Mesendoderm (in vitro differentiated cells): ENCODE results near the gene PABPC3.

ENCODE experiments used
- DNase-seq: peaks from one replicate; pipeline ENCODE4 v3.0.0; 2013
- H2AK5ac ChIP-seq: 2 replicates; pipeline ENCODE4 v1.6.1; 2013; ENCODE audit warnings: low read length, inconsistent platforms
- H2BK120ac ChIP-seq: 2 replicates; pipeline ENCODE4 v1.6.1; 2013; ENCODE audit warnings: low read depth, mild to moderate bottlenecking, low read length, moderate library complexity, mixed read lengths
- H2BK15ac ChIP-seq: replicated peaks from 2 replicates; pipeline ENCODE4 v1.6.1; 2013; ENCODE audit warnings: low read depth, mild to moderate bottlenecking, moderate library complexity
- H2BK5ac ChIP-seq: 2 replicates; pipeline ENCODE4 v1.6.1; 2013; ENCODE audit warnings: low read length, inconsistent platforms
- H3K18ac ChIP-seq: 2 replicates; pipeline ENCODE4 v1.6.1; 2013; ENCODE audit warnings: mild to moderate bottlenecking, low read length, mixed read lengths
- H3K23ac ChIP-seq: one replicate; pipeline ENCODE4 v1.6.1; 2013; ENCODE audit warnings: low read length
- H3K27ac ChIP-seq: 2 replicates; pipeline ENCODE4 v1.5.1; 2013; ENCODE audit warnings: low read depth, mild to moderate bottlenecking, inconsistent platforms, low read length, moderate library complexity
- H3K27me3 ChIP-seq: 2 replicates; pipeline ENCODE4 v1.6.1; 2013; ENCODE audit warnings: low read length, control low read depth, mild to moderate bottlenecking, inconsistent platforms; ENCODE audit not compliant: insufficient read depth, poor library complexity
- H3K36me3 ChIP-seq: 2 replicates; pipeline ENCODE4 v1.6.1; 2013; ENCODE audit warnings: low read length, inconsistent platforms; ENCODE audit not compliant: control insufficient read depth, insufficient read depth
- H3K4ac ChIP-seq: one replicate; pipeline ENCODE4 v1.6.1; 2013; ENCODE audit warnings: low read depth, mild to moderate bottlenecking, low read length, moderate library complexity
- H3K4me1 ChIP-seq: 2 replicates; pipeline ENCODE4 v1.6.1; 2013; ENCODE audit warnings: low read depth, low read length, inconsistent platforms; ENCODE audit not compliant: control insufficient read depth
- H3K4me2 ChIP-seq: 2 replicates; pipeline ENCODE4 v1.6.1; 2013; ENCODE audit warnings: low read length
- H3K4me3 ChIP-seq: 2 replicates; pipeline ENCODE4 v1.5.1; 2013; ENCODE audit warnings: mild to moderate bottlenecking, low read length
- H3K56ac ChIP-seq: one replicate; pipeline ENCODE4 v1.6.1; 2013; ENCODE audit warnings: low read length
- H3K79me1 ChIP-seq: 2 replicates; pipeline ENCODE4 v1.6.1; 2013; ENCODE audit warnings: low read length, inconsistent platforms
- H3K79me2 ChIP-seq: 2 replicates; pipeline ENCODE4 v1.6.1; 2013; ENCODE audit warnings: mild to moderate bottlenecking, low read length; ENCODE audit not compliant: control insufficient read depth, insufficient read depth
- H3K9ac ChIP-seq: 2 replicates; pipeline ENCODE4 v1.6.1; 2013; ENCODE audit warnings: low read length, inconsistent platforms
- H4K5ac ChIP-seq: one replicate; pipeline ENCODE4 v1.6.1; 2013; ENCODE audit warnings: low read length
- H4K8ac ChIP-seq: one replicate; pipeline ENCODE4 v1.6.1; 2013; ENCODE audit warnings: low read depth, mild to moderate bottlenecking, control low read depth, low read length, moderate library complexity
- WGBS: extraction: QIAGEN DNeasy Blood & Tissue Kit; methylation state at CpG from one replicate; pipeline ENCODE4 v1.1.7; 2013; ENCODE audit warnings: low lambda C conversion rate, missing lambda C conversion rate; ENCODE audit not compliant: insufficient coverage; ENCODE audit errors: extremely low coverage; 5-methylcytosine and 5-hydroxymethylcytosine counted together

The PABPC3 gene

GRCh38 chr13:25097426-25097825, 1.5 kb downstream of the PABPC3 start:
- no peak overlapping the region for H2BK5ac ChIP-seq
- no peak for DNase-seq
- no peak overlapping the region for H2BK15ac ChIP-seq
- H3K27ac ChIP-seq, result no peak overlapping the region
- H4K8ac ChIP-seq, result no peak overlapping the region
- no peaks in the 10 kb centered on the region for H3K79me1 ChIP-seq
- H3K27me3 ChIP-seq, result no peaks in the 10 kb centered on the region
- no peak overlapping the region for H3K56ac ChIP-seq
- no peak overlapping the region for H2BK120ac ChIP-seq
- H3K4me1 ChIP-seq, result no peaks in the 10 kb centered on the region
- no peaks in the 10 kb centered on the region for H3K36me3 ChIP-seq
- H4K5ac ChIP-seq, result no peak overlapping the region
- no peak overlapping the region for H3K23ac ChIP-seq
- no peaks in the 10 kb centered on the region for H3K79me2 ChIP-seq
- H3K4ac ChIP-seq, result no peak overlapping the region
- no peak overlapping the region for H3K9ac ChIP-seq
- no peak overlapping the region for H3K4me3 ChIP-seq
- WGBS, result no CpG with 5 or more reads among the region's 13 CpGs
- H3K4me2 ChIP-seq, result no peak overlapping the region
- H2AK5ac ChIP-seq, result no peak overlapping the region
- no peak overlapping the region for H3K18ac ChIP-seq

- no peak overlapping the region for H2AK5ac ChIP-seq
- no peaks in the 10 kb centered on the region for H3K27me3 ChIP-seq
- H2BK5ac ChIP-seq, result no peak overlapping the region
- no peaks in the 10 kb centered on the region for H3K36me3 ChIP-seq
- no peak overlapping the region for H2BK120ac ChIP-seq
- no peak overlapping the region for H4K8ac ChIP-seq
- no peaks in the 10 kb centered on the region for H3K79me2 ChIP-seq
- H3K56ac ChIP-seq, result no peak overlapping the region
- no peak overlapping the region for H3K23ac ChIP-seq
- no peak overlapping the region for H3K4ac ChIP-seq
- H3K4me2 ChIP-seq, result no peak overlapping the region
- H3K4me1 ChIP-seq, result no peaks in the 10 kb centered on the region
- DNase-seq, result no peak
- WGBS, result no CpG with 5 or more reads among the region's 2 CpGs
- H3K79me1 ChIP-seq, result no peaks in the 10 kb centered on the region
- no peak overlapping the region for H3K4me3 ChIP-seq
- no peak overlapping the region for H4K5ac ChIP-seq
- no peak overlapping the region for H3K18ac ChIP-seq
- no peak overlapping the region for H3K9ac ChIP-seq
- H3K27ac ChIP-seq, result no peak overlapping the region
- no peak overlapping the region for H2BK15ac ChIP-seq
Observed at GRCh38 chr13:25103711-25104110, 7.8 kb downstream of the PABPC3 start.

- Histone ChIP-seq H2BK15ac (no peak overlapping the region), H3K9ac (no peak overlapping the region), H3K4me2 (no peak overlapping the region), H3K4me1 (no peaks in the 10 kb centered on the region), H2BK120ac (no peak overlapping the region), H3K79me2 (no peaks in the 10 kb centered on the region), H3K36me3 (no peaks in the 10 kb centered on the region), H3K4ac (no peak overlapping the region), H2BK5ac (no peak overlapping the region), H3K4me3 (no peak overlapping the region), H2AK5ac (no peak overlapping the region), H3K27me3 (no peaks in the 10 kb centered on the region), H3K79me1 (no peaks in the 10 kb centered on the region), H3K18ac (no peak overlapping the region), H3K23ac (no peak overlapping the region), H4K8ac (no peak overlapping the region), H4K5ac (no peak overlapping the region), H3K27ac (no peak overlapping the region), H3K56ac (no peak overlapping the region)
- no peak for DNase-seq
- WGBS, result no CpG with 5 or more reads among the region's 5 CpGs
Observed at GRCh38 chr13:25109341-25109740, 13.4 kb downstream of the PABPC3 start.

GRCh38 chr13:25110956-25111584, 15.1 kb downstream of the PABPC3 start:
- Histone ChIP-seq H3K4me3 (no peak overlapping the region), H3K9ac (no peak overlapping the region), H3K23ac (no peak overlapping the region), H3K27ac (no peak overlapping the region), H2BK120ac (no peak overlapping the region), H2AK5ac (no peak overlapping the region), H3K4me2 (no peak overlapping the region), H2BK15ac (no peak overlapping the region), H4K5ac (no peak overlapping the region), H3K56ac (no peak overlapping the region), H3K18ac (no peak overlapping the region), H3K79me1 (no peaks in the 10 kb centered on the region), H3K36me3 (no peaks in the 10 kb centered on the region), H4K8ac (no peak overlapping the region), H3K79me2 (no peaks in the 10 kb centered on the region), H3K4ac (no peak overlapping the region), H2BK5ac (no peak overlapping the region), H3K27me3 (no peaks in the 10 kb centered on the region), H3K4me1 (no peaks in the 10 kb centered on the region)
- no peak for DNase-seq
- WGBS, result no CpG with 5 or more reads among the region's 1 CpG

GRCh38 chr13:25111585-25111956, 15.6 kb downstream of the PABPC3 start:
- WGBS, result no CpG with 5 or more reads among the region's 2 CpGs
- H4K8ac ChIP-seq, result no peak overlapping the region

GRCh38 chr13:25112695-25113255, 16.8 kb downstream of the PABPC3 start:
- H2BK15ac ChIP-seq, result no peak overlapping the region
- no peak overlapping the region for H3K4ac ChIP-seq
- whole genome bisulfite sequencing, result no CpG with 5 or more reads among the region's 3 CpGs
- H3K18ac ChIP-seq, result no peak overlapping the region
- no peak overlapping the region for H3K27ac ChIP-seq
- no peaks in the 10 kb centered on the region for H3K79me2 ChIP-seq
- H3K56ac ChIP-seq, result no peak overlapping the region
- no peak overlapping the region for H3K4me2 ChIP-seq
- no peak overlapping the region for H3K4me3 ChIP-seq
- no peak overlapping the region for H4K5ac ChIP-seq
- DNase-seq, result no peak
- no peak overlapping the region for H2BK5ac ChIP-seq
- H3K9ac ChIP-seq, result no peak overlapping the region
- H3K4me1 ChIP-seq, result no peaks in the 10 kb centered on the region
- no peak overlapping the region for H2AK5ac ChIP-seq
- H3K23ac ChIP-seq, result no peak overlapping the region
- H2BK120ac ChIP-seq, result no peak overlapping the region
- H3K36me3 ChIP-seq, result no peaks in the 10 kb centered on the region
- no peaks in the 10 kb centered on the region for H3K27me3 ChIP-seq
- no peaks in the 10 kb centered on the region for H3K79me1 ChIP-seq
- H4K8ac ChIP-seq, result no peak overlapping the region

More at GRCh38 chr13:25111585-25111956, 15.6 kb downstream of the PABPC3 start:
- Histone ChIP-seq H3K36me3 (no peaks in the 10 kb centered on the region), H3K27me3 (no peaks in the 10 kb centered on the region), H4K5ac (no peak overlapping the region), H3K4me3 (no peak overlapping the region), H2BK5ac (no peak overlapping the region), H3K4me2 (no peak overlapping the region), H2BK120ac (no peak overlapping the region), H3K79me2 (no peaks in the 10 kb centered on the region), H3K18ac (no peak overlapping the region), H3K23ac (no peak overlapping the region), H2AK5ac (no peak overlapping the region), H3K4me1 (no peaks in the 10 kb centered on the region), H2BK15ac (no peak overlapping the region), H3K27ac (no peak overlapping the region), H3K4ac (no peak overlapping the region), H3K9ac (no peak overlapping the region), H3K56ac (no peak overlapping the region), H3K79me1 (no peaks in the 10 kb centered on the region)
- DNase-seq, result peak; percentile 20
